ENCODE data around the gene U2AF2. TPM values are rescaled to one million over a fixed set of nuclear protein-coding genes. Genes with fewer than 3 reads are reported as not detected.
"Not testable (repeated sequence)": the region's sequence is repeated elsewhere in the genome, so short reads cannot be mapped to it uniquely, and the experiment has no call there.

U2AF2 gene
- polyA plus RNA-seq, 1 donor from 2014 or later = 129 TPM

DNA sequence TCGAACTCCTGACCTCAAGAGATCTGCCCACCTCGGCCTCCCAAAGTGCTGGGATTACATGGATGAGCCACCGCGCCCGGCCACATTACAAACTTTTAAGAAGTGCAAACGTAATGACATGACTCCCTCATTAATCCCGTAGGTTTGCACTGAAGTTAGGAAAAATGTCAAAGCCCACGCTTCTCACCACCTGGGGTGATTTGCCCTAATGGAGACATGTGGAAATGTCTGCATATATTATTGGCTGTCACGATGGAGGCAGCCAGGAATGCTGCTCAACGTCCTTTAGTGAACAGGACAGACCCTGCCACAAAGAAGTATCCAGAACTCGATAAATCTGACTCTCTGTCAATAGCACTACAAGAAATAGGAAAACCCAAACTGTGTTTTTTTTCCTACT, 62.4 kb downstream of the U2AF2 start:
- H3K27me3 ChIP-seq (ENCODE audit: insufficient read depth, low read depth, low read length) = no peaks in the 10 kb centered on the region
- no peak overlapping the region for H3K9ac ChIP-seq (ENCODE audit: low read length)
- no peak overlapping the region for H3K4me3 ChIP-seq (ENCODE audit: low read length)
- H3F3A ChIP-seq (ENCODE audit: insufficient read depth, low read length, poor library complexity, severe bottlenecking) = no peaks in the 10 kb centered on the region
- H2AFZ ChIP-seq (ENCODE audit: low read depth, low read length) = no peak overlapping the region
- H3K36me3 ChIP-seq (ENCODE audit: insufficient read depth, low read length) = no peaks in the 10 kb centered on the region
- TF ChIP-seq RAD21 (conservative IDR thresholded peaks at IDR 0.05) (no peak), POLR2AphosphoS5 (IDR thresholded peaks at IDR 0.05) (no peak), MXI1 (conservative IDR thresholded peaks at IDR 0.05; ENCODE audit: poor library complexity, severe bottlenecking) (no peak), CTCF (IDR thresholded peaks at IDR 0.05; ENCODE audit: poor library complexity, severe bottlenecking) (no peak), SMC3 (conservative IDR thresholded peaks at IDR 0.05; ENCODE audit: poor library complexity) (no peak), EP300 (conservative IDR thresholded peaks at IDR 0.05; ENCODE audit: poor library complexity, severe bottlenecking) (no peak), EZH2 (IDR thresholded peaks at IDR 0.05; ENCODE audit: borderline replicate concordance, insufficient read depth, low read length, poor library complexity, severe bottlenecking) (no peak), TAF1 (IDR thresholded peaks at IDR 0.05; ENCODE audit: low read depth) (no peak)
- TF ChIP-seq, protein P1, sequence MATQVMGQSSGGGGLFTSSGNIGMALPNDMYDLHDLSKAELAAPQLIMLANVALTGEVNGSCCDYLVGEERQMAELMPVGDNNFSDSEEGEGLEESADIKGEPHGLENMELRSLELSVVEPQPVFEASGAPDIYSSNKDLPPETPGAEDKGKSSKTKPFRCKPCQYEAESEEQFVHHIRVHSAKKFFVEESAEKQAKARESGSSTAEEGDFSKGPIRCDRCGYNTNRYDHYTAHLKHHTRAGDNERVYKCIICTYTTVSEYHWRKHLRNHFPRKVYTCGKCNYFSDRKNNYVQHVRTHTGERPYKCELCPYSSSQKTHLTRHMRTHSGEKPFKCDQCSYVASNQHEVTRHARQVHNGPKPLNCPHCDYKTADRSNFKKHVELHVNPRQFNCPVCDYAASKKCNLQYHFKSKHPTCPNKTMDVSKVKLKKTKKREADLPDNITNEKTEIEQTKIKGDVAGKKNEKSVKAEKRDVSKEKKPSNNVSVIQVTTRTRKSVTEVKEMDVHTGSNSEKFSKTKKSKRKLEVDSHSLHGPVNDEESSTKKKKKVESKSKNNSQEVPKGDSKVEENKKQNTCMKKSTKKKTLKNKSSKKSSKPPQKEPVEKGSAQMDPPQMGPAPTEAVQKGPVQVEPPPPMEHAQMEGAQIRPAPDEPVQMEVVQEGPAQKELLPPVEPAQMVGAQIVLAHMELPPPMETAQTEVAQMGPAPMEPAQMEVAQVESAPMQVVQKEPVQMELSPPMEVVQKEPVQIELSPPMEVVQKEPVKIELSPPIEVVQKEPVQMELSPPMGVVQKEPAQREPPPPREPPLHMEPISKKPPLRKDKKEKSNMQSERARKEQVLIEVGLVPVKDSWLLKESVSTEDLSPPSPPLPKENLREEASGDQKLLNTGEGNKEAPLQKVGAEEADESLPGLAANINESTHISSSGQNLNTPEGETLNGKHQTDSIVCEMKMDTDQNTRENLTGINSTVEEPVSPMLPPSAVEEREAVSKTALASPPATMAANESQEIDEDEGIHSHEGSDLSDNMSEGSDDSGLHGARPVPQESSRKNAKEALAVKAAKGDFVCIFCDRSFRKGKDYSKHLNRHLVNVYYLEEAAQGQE (IDR thresholded peaks at IDR 0.05; ENCODE audit: borderline replicate concordance) = no peak
- H3K27ac ChIP-seq (ENCODE audit: low read length) = no peak overlapping the region
- H4K20me1 ChIP-seq (ENCODE audit: insufficient read depth) = no peaks in the 10 kb centered on the region
- H3K9me2 ChIP-seq (ENCODE audit: insufficient read depth, low read length) = no peaks in the 10 kb centered on the region
- no peaks in the 10 kb centered on the region for H3K79me2 ChIP-seq (replicated peaks; ENCODE audit: insufficient read depth, low read length)
- H3K4me2 ChIP-seq (ENCODE audit: low read length) = no peak overlapping the region
- H3K9me3 ChIP-seq (ENCODE audit: low read length) = no peaks in the 10 kb centered on the region

DNA sequence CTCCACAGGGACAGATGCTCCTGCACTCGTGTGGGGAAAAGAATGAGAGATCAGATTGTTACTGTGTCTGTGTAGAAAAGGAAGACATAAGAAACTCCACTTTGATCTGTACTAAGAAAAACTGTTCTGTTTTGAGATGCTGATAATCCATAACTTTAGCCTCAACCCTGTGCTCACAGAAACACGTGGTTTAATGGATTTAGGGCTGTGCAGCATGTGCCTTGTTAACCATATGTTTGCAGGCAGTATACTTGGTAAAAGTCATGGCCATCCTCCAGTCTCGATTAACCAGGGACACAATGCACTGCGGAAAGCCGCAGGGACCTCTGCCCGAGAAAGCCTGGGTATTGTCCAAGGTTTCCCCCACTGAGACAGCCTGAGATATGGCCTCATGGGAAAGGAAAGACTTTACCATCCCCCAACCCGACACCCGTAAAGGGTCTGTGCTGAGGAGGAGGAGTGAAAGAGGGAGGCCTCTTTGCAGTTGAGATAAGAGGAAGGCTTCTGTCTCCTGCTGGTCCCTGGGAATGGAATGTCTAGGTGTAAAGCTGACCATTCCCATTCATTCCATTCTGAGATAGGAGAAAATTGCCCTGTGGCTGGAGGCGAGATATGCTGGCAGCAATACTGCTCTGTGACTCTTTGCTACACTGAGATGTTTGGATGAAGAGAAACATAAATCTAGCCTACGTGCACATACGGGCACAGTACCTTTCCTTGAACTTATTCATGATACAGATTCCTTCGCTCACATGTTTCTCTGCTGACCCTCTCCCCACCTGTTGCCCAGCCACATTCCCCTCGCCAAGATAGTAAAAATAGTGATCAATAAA, 63.3 kb downstream of the U2AF2 start:
- H3K36me3 ChIP-seq (ENCODE audit: insufficient read depth, low read length); H3K4me2 ChIP-seq (ENCODE audit: low read length); H3K9me3 ChIP-seq (ENCODE audit: low read length); H4K20me1 ChIP-seq (ENCODE audit: insufficient read depth); H3K9ac ChIP-seq (ENCODE audit: low read length); H3K27me3 ChIP-seq (ENCODE audit: insufficient read depth, low read depth, low read length); H3K79me2 ChIP-seq (replicated peaks; ENCODE audit: insufficient read depth, low read length); H3F3A ChIP-seq (ENCODE audit: insufficient read depth, low read length, poor library complexity, severe bottlenecking); H3K27ac ChIP-seq (ENCODE audit: low read length); H2AFZ ChIP-seq (ENCODE audit: low read depth, low read length); H3K9me2 ChIP-seq (ENCODE audit: insufficient read depth, low read length); H3K4me3 ChIP-seq (ENCODE audit: low read length): not testable (repeated sequence)

Data from neural cell (in vitro differentiated cells).